ENCODE data around the gene PTCH2.

GRCh38 chr1:44870096-44870495 is 27.0 kb upstream of the PTCH2 start:
- no peak for TF ChIP-seq CTCF (IDR thresholded peaks at IDR 0.05)
- TF ChIP-seq POLR2A (IDR thresholded peaks at IDR 0.05): no peak
- no peak for TF ChIP-seq EP300 (IDR thresholded peaks at IDR 0.05; ENCODE audit: low read depth)
- TF ChIP-seq POLR2AphosphoS5 (IDR thresholded peaks at IDR 0.05): no peak

Measured in transverse colon (tissue), 4 donors.